ENCODE results near the gene TMEM198.

Gene TMEM198, protein sequence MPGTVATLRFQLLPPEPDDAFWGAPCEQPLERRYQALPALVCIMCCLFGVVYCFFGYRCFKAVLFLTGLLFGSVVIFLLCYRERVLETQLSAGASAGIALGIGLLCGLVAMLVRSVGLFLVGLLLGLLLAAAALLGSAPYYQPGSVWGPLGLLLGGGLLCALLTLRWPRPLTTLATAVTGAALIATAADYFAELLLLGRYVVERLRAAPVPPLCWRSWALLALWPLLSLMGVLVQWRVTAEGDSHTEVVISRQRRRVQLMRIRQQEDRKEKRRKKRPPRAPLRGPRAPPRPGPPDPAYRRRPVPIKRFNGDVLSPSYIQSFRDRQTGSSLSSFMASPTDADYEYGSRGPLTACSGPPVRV

DNA sequence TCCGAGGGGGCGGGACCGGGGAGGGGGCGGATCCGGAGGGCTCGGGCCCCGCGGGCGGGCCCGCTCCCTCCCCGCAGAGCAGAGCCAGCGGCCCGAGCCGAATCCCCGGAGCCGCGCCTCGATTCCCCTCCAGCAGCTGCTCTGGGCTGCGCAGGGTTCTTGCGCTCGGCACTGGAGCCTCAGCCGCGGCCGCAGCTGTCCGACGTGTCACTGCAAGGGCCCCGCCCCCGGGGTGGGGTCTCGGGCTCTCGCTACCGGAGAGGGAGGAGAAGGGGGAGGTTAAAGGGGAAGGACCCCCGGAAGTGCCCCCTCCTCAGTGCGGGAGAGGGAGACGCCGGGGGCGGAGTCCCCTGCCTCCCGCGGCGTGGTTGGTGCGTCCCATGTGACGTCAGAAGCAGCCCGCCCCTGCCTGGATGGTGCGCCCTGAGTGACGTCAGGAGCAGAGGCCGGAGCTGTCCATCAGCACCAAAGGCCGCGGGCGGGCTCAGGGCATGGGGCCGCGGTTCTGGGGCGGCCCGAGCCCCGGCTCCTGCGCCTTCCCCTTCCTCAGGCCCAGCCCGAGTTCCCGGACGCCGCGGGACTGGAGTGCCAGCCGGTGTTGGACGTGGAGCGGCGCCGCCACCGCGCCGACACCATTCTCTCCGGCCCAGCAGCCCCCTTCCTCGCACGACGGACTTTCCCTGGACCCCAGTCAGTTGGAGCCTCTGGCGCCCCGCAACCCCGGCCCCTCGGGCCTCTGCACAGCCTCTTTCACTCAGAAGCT, at the start of gene TMEM198, which contains the start of gene CHPF:
Gene TMEM198, plus strand, starts transcription at position 433 of the 763 bp plus-strand sequence. CDS start 700 bp downstream, outside the sequence.
Gene CHPF, minus strand, starts transcription at position 214 of the 763 bp plus-strand sequence. CDS start 271 bp downstream, outside the sequence.
- Histone ChIP-seq H3K4me3 (ENCODE audit: low read depth, low read length) (peak within 1 kb of the TSS; percentile 91), H3K9ac (ENCODE audit: low read length) (peak within 1 kb of the TSS; percentile 55), H3K36me3 (ENCODE audit: control insufficient read depth, insufficient read depth, low read length) (peaks cover 38% of the 10 kb centered on the region), H3K4me1 (ENCODE audit: control insufficient read depth, insufficient read depth, low read length) (peaks cover 14% of the 10 kb centered on the region), H3K9me3 (ENCODE audit: control insufficient read depth, insufficient read depth, low read depth, low read length) (no peaks in the 10 kb centered on the region), H3K27me3 (ENCODE audit: control insufficient read depth, insufficient read depth, low read length) (peaks cover 26% of the 10 kb centered on the region), H3K27ac (ENCODE audit: low read depth, low read length) (peak within 1 kb of the TSS; percentile 60; the same call in 1 of the 2 replicates)

DNA sequence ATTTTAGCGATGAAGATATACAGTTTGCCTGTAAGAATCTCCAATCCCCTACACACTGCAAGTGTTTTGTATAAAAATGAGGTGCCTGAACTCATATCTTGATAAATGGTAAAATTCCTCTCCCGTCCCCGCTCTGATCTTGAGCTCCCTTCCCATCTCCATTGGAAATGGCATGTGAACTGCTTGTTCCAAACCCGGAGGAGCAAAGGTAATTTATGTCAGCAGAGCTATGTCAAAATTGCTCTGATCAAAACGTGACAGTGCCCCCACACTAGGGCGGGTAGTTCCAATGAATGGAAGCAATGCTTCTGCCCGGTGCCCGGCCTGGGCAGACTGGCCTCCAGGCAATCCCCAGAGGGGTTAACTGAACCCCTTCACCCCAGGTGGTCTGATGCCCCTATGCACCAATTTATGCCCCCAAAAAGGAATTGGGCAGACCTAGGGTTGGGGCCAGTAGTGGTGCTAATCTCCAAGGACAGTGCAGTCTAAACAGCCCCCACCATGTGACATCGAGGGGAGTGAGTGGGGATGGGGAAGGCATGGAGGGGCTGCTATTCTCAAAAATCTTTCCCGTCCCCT, 48.8 kb upstream of the TMEM198 start:
- Histone ChIP-seq H3K36me3 (ENCODE audit: control insufficient read depth, insufficient read depth, low read length) (no peaks in the 10 kb centered on the region), H3K27me3 (ENCODE audit: control insufficient read depth, insufficient read depth, low read length) (peaks cover 61% of the 10 kb centered on the region)

GRCh38 chr2:219495531-219496122, 48.2 kb upstream of the TMEM198 start:
- Histone ChIP-seq H3K36me3 (ENCODE audit: control insufficient read depth, insufficient read depth, low read length) (no peaks in the 10 kb centered on the region), H3K27ac (ENCODE audit: low read depth, low read length) (no peak overlapping the region), H3K4me1 (ENCODE audit: control insufficient read depth, insufficient read depth, low read length) (peaks cover 42% of the 10 kb centered on the region), H3K4me3 (ENCODE audit: low read depth, low read length) (no peak overlapping the region), H3K9ac (ENCODE audit: low read length) (no peak overlapping the region), H3K9me3 (ENCODE audit: control insufficient read depth, insufficient read depth, low read depth, low read length) (no peaks in the 10 kb centered on the region), H3K27me3 (ENCODE audit: control insufficient read depth, insufficient read depth, low read length) (peaks cover 61% of the 10 kb centered on the region)

More for the DNA sequence above, 48.8 kb upstream of the TMEM198 start:
- Histone ChIP-seq H3K4me1 (ENCODE audit: control insufficient read depth, insufficient read depth, low read length) (peaks cover 37% of the 10 kb centered on the region), H3K9ac (ENCODE audit: low read length) (no peak overlapping the region), H3K9me3 (ENCODE audit: control insufficient read depth, insufficient read depth, low read depth, low read length) (no peaks in the 10 kb centered on the region), H3K4me3 (ENCODE audit: low read depth, low read length) (no peak overlapping the region), H3K27ac (ENCODE audit: low read depth, low read length) (no peak overlapping the region)

DNA sequence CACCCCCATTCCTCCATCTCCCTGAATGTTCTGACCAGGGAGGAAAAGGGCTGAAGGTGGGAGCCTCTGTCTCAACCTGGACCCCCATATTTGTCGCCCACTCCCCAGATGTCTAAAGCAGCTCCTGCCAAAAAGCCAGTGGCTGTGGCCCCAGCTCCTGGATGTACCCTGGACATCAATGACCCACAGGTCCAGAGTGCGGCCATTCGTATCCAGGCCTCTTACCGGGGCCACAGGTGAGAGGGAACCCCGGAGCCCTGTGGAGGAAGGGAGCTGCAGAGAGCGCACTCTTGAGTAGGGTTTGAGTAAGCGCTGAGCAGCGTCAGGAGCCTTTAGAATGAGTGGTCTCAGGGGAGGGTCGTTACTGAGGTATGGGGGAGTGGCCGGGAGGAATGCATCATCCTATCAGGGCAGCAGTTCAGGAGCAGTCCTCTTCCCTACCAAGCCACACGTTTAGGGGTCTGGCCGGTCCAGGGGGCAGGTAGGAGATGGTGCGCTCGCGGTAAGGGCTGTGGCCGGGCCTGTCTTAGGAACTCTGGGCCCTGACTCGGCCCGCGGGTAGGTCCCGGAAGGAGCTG, 47.5 kb upstream of the TMEM198 start:
- Histone ChIP-seq H3K36me3 (ENCODE audit: control insufficient read depth, insufficient read depth, low read length) (no peaks in the 10 kb centered on the region), H3K9me3 (ENCODE audit: control insufficient read depth, insufficient read depth, low read depth, low read length) (no peaks in the 10 kb centered on the region), H3K4me3 (ENCODE audit: low read depth, low read length) (peak overlapping the region; percentile 79), H3K27me3 (ENCODE audit: control insufficient read depth, insufficient read depth, low read length) (peaks cover 61% of the 10 kb centered on the region), H3K4me1 (ENCODE audit: control insufficient read depth, insufficient read depth, low read length) (peaks cover 44% of the 10 kb centered on the region), H3K9ac (ENCODE audit: low read length) (no peak overlapping the region), H3K27ac (ENCODE audit: low read depth, low read length) (no peak overlapping the region)

DNA sequence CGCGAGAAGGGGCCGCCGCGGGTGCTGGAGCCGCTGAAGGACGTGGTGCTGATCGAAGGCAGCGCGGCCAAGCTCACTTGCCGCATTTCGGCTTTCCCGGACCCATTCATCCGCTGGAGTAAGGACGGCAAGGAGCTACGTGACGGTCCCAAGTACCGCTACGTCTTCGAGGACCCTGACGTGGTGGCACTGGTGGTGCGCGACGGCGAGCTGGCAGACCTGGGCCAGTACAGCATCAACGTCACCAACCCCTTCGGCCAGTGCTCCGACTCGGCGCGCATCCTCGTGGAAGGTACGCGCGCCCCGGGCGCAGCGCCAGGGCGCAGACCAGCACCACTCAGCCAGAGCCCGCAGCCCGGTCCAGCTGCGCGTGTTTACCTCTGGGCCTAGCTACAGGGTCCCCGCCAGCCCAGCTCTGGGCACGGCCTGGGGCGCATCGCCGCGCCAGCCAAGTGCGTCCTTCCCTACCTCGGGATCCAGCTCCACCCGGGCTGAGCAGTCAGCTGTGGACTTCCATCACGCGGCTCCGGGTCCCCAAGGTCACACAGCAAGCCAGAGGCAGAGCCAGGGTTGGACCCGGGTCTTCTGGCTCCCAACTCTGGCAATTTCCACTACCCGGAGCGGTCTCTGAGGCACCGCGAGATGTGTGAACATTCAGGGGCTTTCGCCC, 46.9 kb upstream of the TMEM198 start:
- H3K9me3 ChIP-seq (ENCODE audit: control insufficient read depth, insufficient read depth, low read depth, low read length): no peaks in the 10 kb centered on the region
- no peaks in the 10 kb centered on the region for H3K36me3 ChIP-seq (ENCODE audit: control insufficient read depth, insufficient read depth, low read length)
- H3K4me3 ChIP-seq (ENCODE audit: low read depth, low read length): peak overlapping the region; percentile 79
- H3K27ac ChIP-seq (ENCODE audit: low read depth, low read length): no peak overlapping the region
- H3K27me3 ChIP-seq (ENCODE audit: control insufficient read depth, insufficient read depth, low read length): peaks cover 61% of the 10 kb centered on the region
- H3K4me1 ChIP-seq (ENCODE audit: control insufficient read depth, insufficient read depth, low read length): peaks cover 50% of the 10 kb centered on the region
- peak overlapping the region; percentile 5 for H3K9ac ChIP-seq (ENCODE audit: low read length)

DNA sequence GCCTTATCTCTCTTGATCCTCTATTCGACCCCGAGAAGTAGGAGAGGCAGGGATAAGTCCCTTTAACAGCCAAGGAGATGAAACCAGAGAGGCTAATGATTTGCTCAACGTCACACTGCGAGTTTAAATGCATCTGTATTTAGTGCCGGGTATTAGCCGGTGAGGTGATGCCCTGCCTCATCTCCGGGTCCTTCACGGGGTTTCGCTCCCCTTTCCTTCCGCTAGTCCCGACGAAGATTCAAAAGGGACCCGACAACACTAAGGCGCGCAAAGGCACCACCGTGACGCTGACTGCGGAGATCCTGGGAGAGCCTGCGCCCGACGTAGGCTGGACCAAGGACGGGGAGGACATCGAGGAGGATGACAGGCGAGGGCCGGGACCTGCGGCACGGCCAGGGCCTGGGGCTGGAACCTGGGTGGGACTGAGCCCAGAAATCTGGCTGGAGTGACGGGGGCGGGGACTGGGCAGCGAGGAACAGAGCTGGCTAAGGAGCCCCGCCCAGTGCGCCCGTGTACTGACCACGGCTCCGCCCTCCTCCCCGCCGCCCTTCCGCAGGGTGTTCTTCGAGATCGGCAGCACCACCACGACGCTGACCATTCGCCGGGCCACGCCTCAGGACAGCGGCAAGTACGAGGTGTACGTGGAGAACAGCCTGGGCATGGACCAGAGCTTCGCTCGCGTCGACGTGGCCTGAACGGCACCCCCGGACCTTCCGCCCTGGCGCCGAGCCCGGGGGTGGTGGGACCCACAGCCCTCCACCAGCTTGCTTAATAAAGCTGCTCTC, 46.1 kb upstream of the TMEM198 start:
- H3K9ac ChIP-seq (ENCODE audit: low read length): peak overlapping the region; percentile 47
- no peaks in the 10 kb centered on the region for H3K36me3 ChIP-seq (ENCODE audit: control insufficient read depth, insufficient read depth, low read length)
- H3K27me3 ChIP-seq (ENCODE audit: control insufficient read depth, insufficient read depth, low read length): peaks cover 55% of the 10 kb centered on the region
- H3K4me1 ChIP-seq (ENCODE audit: control insufficient read depth, insufficient read depth, low read length): peaks cover 54% of the 10 kb centered on the region
- no peaks in the 10 kb centered on the region for H3K9me3 ChIP-seq (ENCODE audit: control insufficient read depth, insufficient read depth, low read depth, low read length)
- H3K4me3 ChIP-seq (ENCODE audit: low read depth, low read length): peak overlapping the region; percentile 79
- H3K27ac ChIP-seq (ENCODE audit: low read depth, low read length): no peak overlapping the region

DNA sequence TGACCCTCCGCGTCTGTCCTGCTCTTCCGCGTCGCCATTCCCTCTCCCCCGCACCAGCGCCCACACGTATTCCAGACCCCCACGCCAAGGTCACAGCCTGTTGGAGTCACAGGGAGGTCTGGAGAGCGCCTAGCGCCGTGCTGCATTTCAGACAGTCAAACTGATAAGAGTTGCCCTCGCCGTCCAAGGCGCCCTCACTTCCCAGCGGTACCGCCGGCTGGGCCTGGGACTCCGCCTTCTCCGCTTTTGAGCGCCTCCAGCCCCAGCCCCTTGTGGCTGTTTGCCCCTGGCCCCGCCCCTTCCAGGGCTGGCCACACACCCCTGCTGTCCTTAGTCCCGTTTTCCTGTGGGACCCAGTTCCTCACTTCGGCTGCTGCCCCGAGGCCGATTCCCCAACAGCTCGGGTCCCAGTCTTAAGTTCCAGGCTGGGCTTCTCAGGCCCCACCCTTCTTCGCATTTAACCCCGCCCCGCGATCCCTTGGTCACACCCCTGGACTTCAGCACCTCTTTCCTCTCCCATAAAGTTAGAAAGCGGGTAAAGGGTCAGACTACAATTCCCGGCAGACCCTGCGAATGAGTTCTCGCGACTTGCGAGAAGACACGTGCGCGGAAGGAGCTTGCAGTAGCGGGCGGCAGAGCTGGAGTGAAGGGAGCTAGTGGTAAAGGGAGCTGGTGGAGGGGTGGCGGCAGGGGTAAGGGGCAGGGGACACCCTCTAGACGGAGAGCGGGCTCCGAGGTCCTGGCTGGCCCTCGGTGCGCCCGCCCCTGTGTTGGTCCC, 45.4 kb upstream of the TMEM198 start, which contains the start of gene GMPPA:
Gene GMPPA, plus strand, starts transcription at position 612 of the 778 bp plus-strand sequence. CDS start 1,085 bp downstream, outside the sequence.
- Histone ChIP-seq H3K9ac (ENCODE audit: low read length) (peak within 1 kb of the TSS; percentile 73), H3K4me3 (ENCODE audit: low read depth, low read length) (peak within 1 kb of the TSS; percentile 79), H3K9me3 (ENCODE audit: control insufficient read depth, insufficient read depth, low read depth, low read length) (no peaks in the 10 kb centered on the region), H3K27ac (ENCODE audit: low read depth, low read length) (peak within 1 kb of the TSS; percentile 75; the same call in 1 of the 2 replicates), H3K4me1 (ENCODE audit: control insufficient read depth, insufficient read depth, low read length) (peaks cover 54% of the 10 kb centered on the region), H3K36me3 (ENCODE audit: control insufficient read depth, insufficient read depth, low read length) (peaks cover 4% of the 10 kb centered on the region; the same call in 1 of the 2 replicates), H3K27me3 (ENCODE audit: control insufficient read depth, insufficient read depth, low read length) (peaks cover 48% of the 10 kb centered on the region)

DNA sequence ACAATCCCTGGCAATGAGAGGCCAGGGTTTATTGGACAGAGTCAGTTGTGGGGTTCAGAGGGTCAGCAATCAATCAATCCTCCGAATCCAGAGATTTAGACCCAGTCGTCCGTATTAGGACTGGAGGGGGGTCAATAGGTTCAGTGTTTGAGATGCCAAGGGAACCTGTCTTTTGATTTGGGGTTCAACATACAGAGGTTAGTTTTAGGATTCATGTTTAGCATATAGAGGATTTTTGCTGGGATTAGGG, 44.8 kb upstream of the TMEM198 start:
- H3K9ac ChIP-seq (ENCODE audit: low read length): peak overlapping the region; percentile 73
- peaks cover 54% of the 10 kb centered on the region for H3K4me1 ChIP-seq (ENCODE audit: control insufficient read depth, insufficient read depth, low read length)
- peaks cover 9% of the 10 kb centered on the region; the same call in 1 of the 2 replicates for H3K36me3 ChIP-seq (ENCODE audit: control insufficient read depth, insufficient read depth, low read length)
- peak overlapping the region; percentile 79 for H3K4me3 ChIP-seq (ENCODE audit: low read depth, low read length)
- no peaks in the 10 kb centered on the region for H3K9me3 ChIP-seq (ENCODE audit: control insufficient read depth, insufficient read depth, low read depth, low read length)
- H3K27me3 ChIP-seq (ENCODE audit: control insufficient read depth, insufficient read depth, low read length): peaks cover 42% of the 10 kb centered on the region
- peak overlapping the region; percentile 75; the same call in 1 of the 2 replicates for H3K27ac ChIP-seq (ENCODE audit: low read depth, low read length)

GRCh38 chr2:219499555-219499954, 44.3 kb upstream of the TMEM198 start:
- Histone ChIP-seq H3K4me3 (ENCODE audit: low read depth, low read length) (peak overlapping the region; percentile 79), H3K9ac (ENCODE audit: low read length) (peak overlapping the region; percentile 73), H3K9me3 (ENCODE audit: control insufficient read depth, insufficient read depth, low read depth, low read length) (no peaks in the 10 kb centered on the region), H3K4me1 (ENCODE audit: control insufficient read depth, insufficient read depth, low read length) (peaks cover 54% of the 10 kb centered on the region), H3K27me3 (ENCODE audit: control insufficient read depth, insufficient read depth, low read length) (peaks cover 37% of the 10 kb centered on the region), H3K36me3 (ENCODE audit: control insufficient read depth, insufficient read depth, low read length) (peaks cover 15% of the 10 kb centered on the region), H3K27ac (ENCODE audit: low read depth, low read length) (no peak overlapping the region)
